K562 (cell line): ENCODE measurements around the gene CAPN13. TPM values are rescaled to one million over a fixed set of nuclear protein-coding genes. Genes with fewer than 3 reads are reported as not detected.

Source experiments
- ATF1 ChIP-seq, 2 experiments: fragments of 450-650 bp in 1 of 2; IDR thresholded peaks; 2 replicates each; pipeline ENCODE4 v1.6.1; 2016; ENCODE audit warnings: missing compliant biosample characterization in 1 of 2, missing genetic modification characterization in 1 of 2
- CAMTA2 ChIP-seq: fragments of 250-450 bp; sonication (Bioruptor Pico); conservative IDR thresholded peaks from 2 replicates; pipeline ENCODE4 v1.5.1; 2022
- CHD1 ChIP-seq: fragments of 200-600 bp; sonication (generic); IDR thresholded peaks from one replicate; pipeline ENCODE4 v1.6.1; 2012; ENCODE audit warnings: mild to moderate bottlenecking, moderate library complexity, low read length, inconsistent platforms
- E2F3 ChIP-seq: fragments of 250-450 bp; sonication (Bioruptor Pico); IDR thresholded peaks from 2 replicates; pipeline ENCODE4 v1.4.0; 2020; ENCODE audit warnings: mild to moderate bottlenecking
- GABPA ChIP-seq: fragments of 200-800 bp; sonication (Bioruptor generic); conservative IDR thresholded peaks from 2 replicates; pipeline ENCODE4 v1.6.1; 2016; ENCODE audit warnings: low read depth, missing genetic modification characterization, missing compliant biosample characterization
- HDAC8 ChIP-seq: fragments of 450-650 bp; IDR thresholded peaks from 2 replicates; pipeline ENCODE4 v1.6.1; 2016; ENCODE audit warnings: mild to moderate bottlenecking, missing genetic modification characterization, moderate library complexity, missing compliant biosample characterization
- MAZ ChIP-seq, 2 experiments: fragments of 450-650 bp in 1 of 2; sonication (generic) in 1 of 2; formaldehyde crosslinking; IDR thresholded peaks in 1 of 2; conservative IDR thresholded peaks in 1 of 2; 2 replicates each; pipeline versions ENCODE4 v1.4.0 to v1.5.0; 2020; ENCODE audit warnings: mild to moderate bottlenecking in 1 of 2, missing genetic modification reagents in 1 of 2
- PHB2 ChIP-seq: fragments of 450-650 bp; IDR thresholded peaks from 2 replicates; pipeline ENCODE4 v1.6.1; 2017; ENCODE audit warnings: low read depth
- PTRF ChIP-seq: fragments of 450-650 bp; IDR thresholded peaks from 2 replicates; pipeline ENCODE4 v1.6.1; 2016; ENCODE audit warnings: mild to moderate bottlenecking, missing genetic modification characterization, missing compliant biosample characterization
- SMC3 ChIP-seq: conservative IDR thresholded peaks from 2 replicates; pipeline ENCODE4 v1.6.1; 2011; ENCODE audit warnings: low read depth, low read length, improper control_type of control experiment; ENCODE audit not compliant: insufficient read depth
- SREBF2 ChIP-seq: sonication (generic); formaldehyde crosslinking; IDR thresholded peaks from 2 replicates; pipeline ENCODE4 v1.4.0; 2020; ENCODE audit warnings: mild to moderate bottlenecking, missing genetic modification reagents
- XRCC5 ChIP-seq: fragments of 200-400 bp; formaldehyde crosslinking; IDR thresholded peaks from 2 replicates; pipeline ENCODE4 v1.6.1; 2017; ENCODE audit warnings: low read depth, mild to moderate bottlenecking, low read length
- ZKSCAN8 ChIP-seq: fragments of 200-800 bp; sonication (Bioruptor generic); IDR thresholded peaks from 2 replicates; pipeline ENCODE4 v1.6.1; 2016; ENCODE audit warnings: missing genetic modification characterization, missing compliant biosample characterization
- polyA plus RNA-seq, 8 experiments: library from polyadenylated mRNA; depleted of rRNA in 4 of 8; stranded (reverse) in 5 of 8; unstranded in 3 of 8; fragments of >200 nt; fragmentation: Nextera tagmentation in 2 of 8; fragmentation: Illumina TruSeq in 1 of 8; extraction: Ambion mirVana in 2 of 8; extraction: Trizol in 1 of 8; gene quantifications; 2 replicates each; pipeline versions ENCODE4 v1.2.1 to v1.2.3, GENCODE V29; 2011 to 2014; ENCODE audit warnings: inconsistent platforms in 1 of 8, missing spikeins in 1 of 8
- total RNA-seq, 7 experiments: library from RNA; depleted of rRNA in 6 of 7; stranded (reverse); fragments of >200 nt in 6 of 7; fragmentation: Illumina TruSeq in 2 of 7; extraction: Trizol in 2 of 7; gene quantifications; 2 replicates each; pipeline versions ENCODE4 v1.2.1 to v1.2.3, GENCODE V29; 2011 to 2021; ENCODE audit warnings: low replicate concordance in 1 of 7
- TF ChIP-seq, protein P1 (sequence below), 3 experiments: IDR thresholded peaks in 2 of 3; conservative IDR thresholded peaks in 1 of 3; 2 replicates each; pipeline ENCODE4 v1.5.1; 2011 to 2012; ENCODE audit warnings: low read length in 3 of 3, mild to moderate bottlenecking in 3 of 3, control low read depth in 2 of 3, improper control_type of control experiment in 1 of 3, inconsistent platforms in 1 of 3, low read depth in 1 of 3, mixed read lengths in 1 of 3, moderate library complexity in 1 of 3; ENCODE audit not compliant: insufficient read depth in 2 of 3
- TF ChIP-seq, protein P2 (sequence below), 2 experiments: fragments of 450-650 bp; IDR thresholded peaks; 2 replicates each; pipeline ENCODE4 v1.6.1; 2016
- TF ChIP-seq, protein P3 (sequence below): fragments of 450-650 bp; IDR thresholded peaks from 2 replicates; pipeline ENCODE4 v1.6.1; 2014; ENCODE audit warnings: low read depth, mild to moderate bottlenecking, moderate library complexity, borderline replicate concordance
- TF ChIP-seq, protein P4 (sequence below): fragments of 250-450 bp; sonication (Bioruptor Pico); IDR thresholded peaks from 2 replicates; pipeline ENCODE4 v1.8.0; 2021; ENCODE audit warnings: moderate library complexity, mild to moderate bottlenecking, inconsistent platforms
- TF ChIP-seq, protein P5 (sequence below): fragments of 150-350 bp; conservative IDR thresholded peaks from 2 replicates; pipeline ENCODE4 v1.6.1; 2014; ENCODE audit warnings: low read length

The CAPN13 gene
- total and polyA plus RNA-seq, 9 of the 15 experiments (the other 6 are each of a cell fraction or from before 2014, with no cell fraction given) = not detected

DNA sequence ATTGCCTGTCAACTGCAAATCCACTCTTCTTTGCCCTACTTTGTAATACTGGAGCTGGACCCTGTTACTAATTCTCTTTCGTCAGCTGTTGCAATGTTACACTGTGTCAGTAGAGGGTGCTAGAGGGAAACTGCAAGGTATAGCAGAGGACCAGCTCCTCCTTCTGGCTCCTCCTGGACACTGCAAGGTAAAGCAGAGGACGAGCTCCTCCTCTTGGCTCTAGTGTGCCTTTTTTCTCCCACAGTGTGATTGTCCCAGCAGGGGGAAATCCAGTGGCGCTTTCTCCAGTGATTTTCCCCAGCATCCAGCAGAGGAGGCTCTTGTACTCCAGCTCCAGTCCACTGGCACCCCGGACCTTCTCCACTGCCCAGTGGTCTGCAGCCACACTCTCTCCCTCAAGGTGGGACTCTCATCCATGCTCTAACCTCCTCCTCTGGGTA, 95.6 kb downstream of the CAPN13 start (continued):
- TF ChIP-seq, protein P1, sequence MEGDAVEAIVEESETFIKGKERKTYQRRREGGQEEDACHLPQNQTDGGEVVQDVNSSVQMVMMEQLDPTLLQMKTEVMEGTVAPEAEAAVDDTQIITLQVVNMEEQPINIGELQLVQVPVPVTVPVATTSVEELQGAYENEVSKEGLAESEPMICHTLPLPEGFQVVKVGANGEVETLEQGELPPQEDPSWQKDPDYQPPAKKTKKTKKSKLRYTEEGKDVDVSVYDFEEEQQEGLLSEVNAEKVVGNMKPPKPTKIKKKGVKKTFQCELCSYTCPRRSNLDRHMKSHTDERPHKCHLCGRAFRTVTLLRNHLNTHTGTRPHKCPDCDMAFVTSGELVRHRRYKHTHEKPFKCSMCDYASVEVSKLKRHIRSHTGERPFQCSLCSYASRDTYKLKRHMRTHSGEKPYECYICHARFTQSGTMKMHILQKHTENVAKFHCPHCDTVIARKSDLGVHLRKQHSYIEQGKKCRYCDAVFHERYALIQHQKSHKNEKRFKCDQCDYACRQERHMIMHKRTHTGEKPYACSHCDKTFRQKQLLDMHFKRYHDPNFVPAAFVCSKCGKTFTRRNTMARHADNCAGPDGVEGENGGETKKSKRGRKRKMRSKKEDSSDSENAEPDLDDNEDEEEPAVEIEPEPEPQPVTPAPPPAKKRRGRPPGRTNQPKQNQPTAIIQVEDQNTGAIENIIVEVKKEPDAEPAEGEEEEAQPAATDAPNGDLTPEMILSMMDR (IDR thresholded peaks at IDR 0.05 in 2 of 3, conservative IDR thresholded peaks at IDR 0.05 in 1 of 3; ENCODE audit: insufficient read depth in 2 of 3, low read depth in 1 of 3, low read length in 3 of 3) = peak; percentile 100
- TF ChIP-seq, protein P2, sequence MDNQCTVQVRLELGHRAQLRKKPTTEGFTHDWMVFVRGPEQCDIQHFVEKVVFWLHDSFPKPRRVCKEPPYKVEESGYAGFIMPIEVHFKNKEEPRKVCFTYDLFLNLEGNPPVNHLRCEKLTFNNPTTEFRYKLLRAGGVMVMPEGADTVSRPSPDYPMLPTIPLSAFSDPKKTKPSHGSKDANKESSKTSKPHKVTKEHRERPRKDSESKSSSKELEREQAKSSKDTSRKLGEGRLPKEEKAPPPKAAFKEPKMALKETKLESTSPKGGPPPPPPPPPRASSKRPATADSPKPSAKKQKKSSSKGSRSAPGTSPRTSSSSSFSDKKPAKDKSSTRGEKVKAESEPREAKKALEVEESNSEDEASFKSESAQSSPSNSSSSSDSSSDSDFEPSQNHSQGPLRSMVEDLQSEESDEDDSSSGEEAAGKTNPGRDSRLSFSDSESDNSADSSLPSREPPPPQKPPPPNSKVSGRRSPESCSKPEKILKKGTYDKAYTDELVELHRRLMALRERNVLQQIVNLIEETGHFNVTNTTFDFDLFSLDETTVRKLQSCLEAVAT (IDR thresholded peaks at IDR 0.05) = peak in 1 of 2 experiments; percentile 99; a peak in 2 of 4 replicates
- no peak for TF ChIP-seq HDAC8 (tag)
- TF ChIP-seq CAMTA2 (CRISPR knock-in tag) = no peak
- TF ChIP-seq, protein P3, sequence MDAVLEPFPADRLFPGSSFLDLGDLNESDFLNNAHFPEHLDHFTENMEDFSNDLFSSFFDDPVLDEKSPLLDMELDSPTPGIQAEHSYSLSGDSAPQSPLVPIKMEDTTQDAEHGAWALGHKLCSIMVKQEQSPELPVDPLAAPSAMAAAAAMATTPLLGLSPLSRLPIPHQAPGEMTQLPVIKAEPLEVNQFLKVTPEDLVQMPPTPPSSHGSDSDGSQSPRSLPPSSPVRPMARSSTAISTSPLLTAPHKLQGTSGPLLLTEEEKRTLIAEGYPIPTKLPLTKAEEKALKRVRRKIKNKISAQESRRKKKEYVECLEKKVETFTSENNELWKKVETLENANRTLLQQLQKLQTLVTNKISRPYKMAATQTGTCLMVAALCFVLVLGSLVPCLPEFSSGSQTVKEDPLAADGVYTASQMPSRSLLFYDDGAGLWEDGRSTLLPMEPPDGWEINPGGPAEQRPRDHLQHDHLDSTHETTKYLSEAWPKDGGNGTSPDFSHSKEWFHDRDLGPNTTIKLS = no peak
- TF ChIP-seq, protein P4, sequence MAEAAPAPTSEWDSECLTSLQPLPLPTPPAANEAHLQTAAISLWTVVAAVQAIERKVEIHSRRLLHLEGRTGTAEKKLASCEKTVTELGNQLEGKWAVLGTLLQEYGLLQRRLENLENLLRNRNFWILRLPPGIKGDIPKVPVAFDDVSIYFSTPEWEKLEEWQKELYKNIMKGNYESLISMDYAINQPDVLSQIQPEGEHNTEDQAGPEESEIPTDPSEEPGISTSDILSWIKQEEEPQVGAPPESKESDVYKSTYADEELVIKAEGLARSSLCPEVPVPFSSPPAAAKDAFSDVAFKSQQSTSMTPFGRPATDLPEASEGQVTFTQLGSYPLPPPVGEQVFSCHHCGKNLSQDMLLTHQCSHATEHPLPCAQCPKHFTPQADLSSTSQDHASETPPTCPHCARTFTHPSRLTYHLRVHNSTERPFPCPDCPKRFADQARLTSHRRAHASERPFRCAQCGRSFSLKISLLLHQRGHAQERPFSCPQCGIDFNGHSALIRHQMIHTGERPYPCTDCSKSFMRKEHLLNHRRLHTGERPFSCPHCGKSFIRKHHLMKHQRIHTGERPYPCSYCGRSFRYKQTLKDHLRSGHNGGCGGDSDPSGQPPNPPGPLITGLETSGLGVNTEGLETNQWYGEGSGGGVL = no peak
- TF ChIP-seq ATF1 (CRISPR knock-in tag; IDR thresholded peaks at IDR 0.05) = no peak
- TF ChIP-seq ATF1 (tag; IDR thresholded peaks at IDR 0.05) = peak; percentile 32
- no peak for TF ChIP-seq PTRF (tag)
- no peak for TF ChIP-seq PHB2
- no peak for TF ChIP-seq CHD1
- peak; percentile 97 for TF ChIP-seq SMC3
- TF ChIP-seq XRCC5 = peak; percentile 89; the same call in 1 of the 2 replicates
- no peak for TF ChIP-seq GABPA
- TF ChIP-seq, protein P5, sequence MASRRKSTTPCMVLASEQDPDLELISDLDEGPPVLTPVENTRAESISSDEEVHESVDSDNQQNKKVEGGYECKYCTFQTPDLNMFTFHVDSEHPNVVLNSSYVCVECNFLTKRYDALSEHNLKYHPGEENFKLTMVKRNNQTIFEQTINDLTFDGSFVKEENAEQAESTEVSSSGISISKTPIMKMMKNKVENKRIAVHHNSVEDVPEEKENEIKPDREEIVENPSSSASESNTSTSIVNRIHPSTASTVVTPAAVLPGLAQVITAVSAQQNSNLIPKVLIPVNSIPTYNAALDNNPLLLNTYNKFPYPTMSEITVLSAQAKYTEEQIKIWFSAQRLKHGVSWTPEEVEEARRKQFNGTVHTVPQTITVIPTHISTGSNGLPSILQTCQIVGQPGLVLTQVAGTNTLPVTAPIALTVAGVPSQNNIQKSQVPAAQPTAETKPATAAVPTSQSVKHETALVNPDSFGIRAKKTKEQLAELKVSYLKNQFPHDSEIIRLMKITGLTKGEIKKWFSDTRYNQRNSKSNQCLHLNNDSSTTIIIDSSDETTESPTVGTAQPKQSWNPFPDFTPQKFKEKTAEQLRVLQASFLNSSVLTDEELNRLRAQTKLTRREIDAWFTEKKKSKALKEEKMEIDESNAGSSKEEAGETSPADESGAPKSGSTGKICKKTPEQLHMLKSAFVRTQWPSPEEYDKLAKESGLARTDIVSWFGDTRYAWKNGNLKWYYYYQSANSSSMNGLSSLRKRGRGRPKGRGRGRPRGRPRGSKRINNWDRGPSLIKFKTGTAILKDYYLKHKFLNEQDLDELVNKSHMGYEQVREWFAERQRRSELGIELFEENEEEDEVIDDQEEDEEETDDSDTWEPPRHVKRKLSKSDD = 0 out of 2 replicates have a peak, but pooled peaks have one; percentile 48
- no peak for TF ChIP-seq ZKSCAN8 (CRISPR knock-in tag)
- peak in 1 of 2 experiments; percentile 39; a peak in 1 of 4 replicates for TF ChIP-seq MAZ (CRISPR knock-in tag; conservative IDR thresholded peaks at IDR 0.05 in 1 of 2, IDR thresholded peaks at IDR 0.05 in 1 of 2)
- TF ChIP-seq E2F3 (CRISPR knock-in tag) = no peak
- no peak for TF ChIP-seq SREBF2
